Measurements from ENCODE around the gene FAM200C.
A peak's percentile ranks its signal among the peaks of the same experiment; 100 is the strongest.
"Not testable (repeated sequence)": the region's sequence is repeated elsewhere in the genome, so short reads cannot be mapped to it uniquely, and the experiment has no call there.

FAM200C gene

GRCh38 chr5:160399402-160400353 is at the start of gene FAM200C:
Gene FAM200C, minus strand, starts transcription at chr5:160400054. Its CDS starts 4,564 bp downstream, at chr5:160395490.
- peak; percentile 34 for DNase-seq

GRCh38 chr5:160449458-160449857 is 49.6 kb upstream of the FAM200C start:
- no peak for DNase-seq

- DNase-seq, result no peak
Measured at GRCh38 chr5:160448886-160449285, 49.0 kb upstream of the FAM200C start.

- no peak for DNase-seq
Measured at GRCh38 chr5:160445751-160446150, 45.9 kb upstream of the FAM200C start.

GRCh38 chr5:160445132-160445531 is 45.3 kb upstream of the FAM200C start:
- DNase-seq, result no peak

- DNase-seq, result no peak
Measured at GRCh38 chr5:160444407-160444806, 44.6 kb upstream of the FAM200C start.

- no peak for DNase-seq
Measured at GRCh38 chr5:160442824-160443431, 43.1 kb upstream of the FAM200C start.

- DNase-seq, result no peak
Measured at GRCh38 chr5:160441311-160441781, 41.5 kb upstream of the FAM200C start.

- peak; percentile 17 for DNase-seq
Measured at GRCh38 chr5:160439205-160439600, 39.3 kb upstream of the FAM200C start.

- no peak for DNase-seq
Measured at GRCh38 chr5:160438316-160439204, 38.7 kb upstream of the FAM200C start.

- no peak for DNase-seq
Measured at GRCh38 chr5:160437271-160437670, 37.4 kb upstream of the FAM200C start.

GRCh38 chr5:160436661-160437060 is 36.8 kb upstream of the FAM200C start:
- DNase-seq, result not testable (repeated sequence)

- no peak for DNase-seq
Measured at GRCh38 chr5:160436017-160436416, 36.2 kb upstream of the FAM200C start.

GRCh38 chr5:160435532-160435931 is 35.7 kb upstream of the FAM200C start:
- no peak for DNase-seq

GRCh38 chr5:160434022-160434531 is 34.2 kb upstream of the FAM200C start:
- no peak for DNase-seq

GRCh38 chr5:160432787-160433186 is 32.9 kb upstream of the FAM200C start:
- no peak for DNase-seq

GRCh38 chr5:160432196-160432595 is 32.3 kb upstream of the FAM200C start:
- no peak for DNase-seq

GRCh38 chr5:160427607-160428006 is 27.8 kb upstream of the FAM200C start:
- no peak for DNase-seq

- DNase-seq, result no peak
Measured at GRCh38 chr5:160423099-160423498, 23.2 kb upstream of the FAM200C start.

- peak; percentile 35 for DNase-seq
Measured at GRCh38 chr5:160421625-160422258, 21.9 kb upstream of the FAM200C start, which contains the start of gene PTTG1. Gene PTTG1, plus strand, starts transcription at chr5:160421855. Its CDS starts 458 bp downstream, at chr5:160422313.

GRCh38 chr5:160420331-160420610 is 20.4 kb upstream of the FAM200C start:
- no peak for DNase-seq
